Measurements from ENCODE around the gene NTHL1. TPM values are rescaled to one million over a fixed set of nuclear protein-coding genes. Genes with fewer than 3 reads are reported as not detected.

The NTHL1 gene
- total RNA-seq, 1 donor from 2014 or later, result 22.6 TPM

GRCh38 chr16:2032285-2033056 is 15.2 kb downstream of the NTHL1 start:
- no peak for DNase-seq (ENCODE audit: extremely low read depth, low read depth, low spot score)

GRCh38 chr16:2031081-2031577 is 16.5 kb downstream of the NTHL1 start:
- no peak for DNase-seq (ENCODE audit: extremely low read depth, low read depth, low spot score)

- DNase-seq (ENCODE audit: extremely low read depth, low read depth, low spot score), result no peak
These were observed 17.6 kb downstream of the NTHL1 start for GRCh38 chr16:2030036-2030435.

DNA sequence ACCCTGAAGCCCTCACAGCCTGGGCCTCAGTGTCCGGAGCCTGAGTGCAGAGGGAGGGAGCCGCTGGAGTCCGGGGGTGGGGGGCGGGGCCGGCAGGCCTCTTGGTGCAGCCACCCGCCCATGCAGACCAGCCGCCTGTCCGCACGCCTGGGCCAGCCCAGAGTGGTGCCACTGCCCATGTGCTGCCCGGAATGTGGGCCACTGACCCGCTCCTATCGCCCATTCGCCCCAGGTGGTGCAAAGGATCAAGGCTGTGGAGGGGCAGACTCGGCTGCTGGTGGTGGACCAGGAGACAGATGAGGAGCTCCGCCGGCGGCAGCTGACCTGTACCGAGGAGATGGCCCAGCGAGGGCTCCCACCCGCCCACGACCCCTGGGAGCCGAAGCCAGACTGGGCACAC is 18.3 kb downstream of the NTHL1 start:
- no peak for DNase-seq (ENCODE audit: extremely low read depth, low read depth, low spot score)

DNA sequence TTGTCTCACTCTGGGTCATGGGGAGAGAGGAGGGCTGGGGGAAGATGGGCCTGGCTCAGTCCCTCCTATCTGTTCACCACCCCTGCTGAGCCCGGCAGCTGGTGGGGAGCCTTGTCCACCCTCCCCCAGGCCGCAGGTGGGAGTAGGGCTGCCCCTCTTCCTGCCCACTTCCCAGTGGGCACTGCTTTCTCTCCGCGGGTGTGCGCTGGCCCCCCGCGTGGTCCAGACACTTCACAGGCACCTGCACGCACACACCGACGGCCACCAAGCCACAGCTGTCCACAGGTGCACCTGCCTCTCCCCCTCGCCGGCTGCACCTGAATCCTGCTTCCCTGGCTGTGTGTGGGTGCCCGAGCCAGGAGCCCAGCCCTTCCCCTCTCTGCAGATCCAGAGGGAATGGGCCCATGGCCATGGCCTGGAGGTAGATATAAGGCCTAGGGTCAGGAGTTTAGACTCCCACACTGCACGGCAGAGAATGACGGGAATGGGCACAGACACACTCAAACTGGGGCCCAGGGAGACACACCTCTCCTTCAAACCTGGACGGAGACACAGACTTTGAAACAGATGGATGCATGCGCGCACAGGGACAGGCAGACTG is 18.9 kb downstream of the NTHL1 start:
- no peak for DNase-seq (ENCODE audit: extremely low read depth, low read depth, low spot score)

DNA sequence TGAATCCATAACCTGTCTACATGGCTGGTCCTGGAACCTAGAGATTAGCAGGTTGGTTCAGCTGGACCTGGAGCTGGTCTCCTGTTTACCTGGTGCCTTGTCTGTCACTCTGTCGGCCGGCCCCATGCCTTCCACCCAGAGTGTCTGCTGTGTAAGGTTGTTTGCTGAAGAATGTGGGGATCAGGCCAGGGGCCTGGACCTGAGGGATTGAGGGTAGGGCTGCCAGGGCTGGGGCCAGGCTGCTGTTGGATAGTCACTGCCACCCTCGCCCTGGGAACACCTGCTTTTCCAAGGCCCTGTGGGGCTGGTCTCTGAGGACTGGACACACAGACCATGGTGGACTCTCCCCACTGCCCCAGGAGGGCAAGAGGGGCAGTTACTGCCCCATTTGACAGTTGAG is 19.5 kb downstream of the NTHL1 start:
- DNase-seq (ENCODE audit: extremely low read depth, low read depth, low spot score), result no peak

DNA sequence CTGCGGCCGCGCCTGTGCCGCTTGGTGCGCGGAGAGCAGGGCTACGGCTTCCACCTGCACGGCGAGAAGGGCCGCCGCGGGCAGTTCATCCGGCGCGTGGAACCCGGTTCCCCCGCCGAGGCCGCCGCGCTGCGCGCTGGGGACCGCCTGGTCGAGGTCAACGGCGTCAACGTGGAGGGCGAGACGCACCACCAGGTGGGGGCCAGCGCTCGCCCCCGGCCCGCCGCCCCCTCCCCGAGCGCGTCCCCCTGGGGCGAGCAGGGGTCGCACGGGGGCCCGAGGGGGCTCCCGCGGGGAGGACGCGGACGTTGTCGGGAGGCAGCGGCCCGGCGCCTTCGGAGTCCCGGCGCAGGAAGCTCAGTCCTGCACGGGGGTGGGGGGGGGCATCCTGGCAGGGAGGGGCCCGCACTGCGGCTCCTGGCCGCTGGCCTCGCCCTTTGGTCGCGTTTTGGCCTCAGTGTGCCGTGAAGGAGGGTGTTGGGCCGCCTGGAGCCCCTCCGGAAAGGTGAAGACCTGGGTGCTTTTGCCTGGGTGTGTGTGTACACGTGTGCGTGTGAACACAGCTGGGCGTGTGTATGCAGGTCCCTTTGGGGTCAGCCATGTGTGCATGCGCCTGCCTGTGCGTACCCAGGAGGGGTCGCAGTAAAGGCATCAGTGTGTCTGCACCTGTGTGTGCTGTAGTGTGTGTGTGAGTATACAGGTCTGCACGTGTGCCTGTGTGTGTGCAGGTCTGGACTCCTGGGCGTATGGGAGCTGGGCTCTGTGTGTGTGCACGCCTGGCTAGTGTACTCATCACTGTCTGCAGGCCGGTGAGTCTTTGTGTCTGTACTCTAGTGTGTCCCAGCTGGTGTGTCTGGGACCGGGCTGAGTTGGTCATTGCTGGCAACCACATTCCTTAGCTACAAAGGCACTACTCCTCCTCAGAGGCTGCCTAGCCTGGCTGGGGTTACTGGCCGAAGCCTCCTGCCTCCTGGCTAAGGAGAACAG is 20.3 kb downstream of the NTHL1 start:
- no peak for DNase-seq (ENCODE audit: extremely low read depth, low read depth, low spot score)

GRCh38 chr16:2026461-2027023 is 21.1 kb downstream of the NTHL1 start, which contains the start of gene NHERF2:
Gene NHERF2, plus strand, starts transcription at chr16:2026902. Its CDS starts 104 bp downstream, at chr16:2027006.
- no peak for DNase-seq (ENCODE audit: extremely low read depth, low read depth, low spot score)

GRCh38 chr16:2025878-2026460 is 21.7 kb downstream of the NTHL1 start:
- no peak for DNase-seq (ENCODE audit: extremely low read depth, low read depth, low spot score)

DNA sequence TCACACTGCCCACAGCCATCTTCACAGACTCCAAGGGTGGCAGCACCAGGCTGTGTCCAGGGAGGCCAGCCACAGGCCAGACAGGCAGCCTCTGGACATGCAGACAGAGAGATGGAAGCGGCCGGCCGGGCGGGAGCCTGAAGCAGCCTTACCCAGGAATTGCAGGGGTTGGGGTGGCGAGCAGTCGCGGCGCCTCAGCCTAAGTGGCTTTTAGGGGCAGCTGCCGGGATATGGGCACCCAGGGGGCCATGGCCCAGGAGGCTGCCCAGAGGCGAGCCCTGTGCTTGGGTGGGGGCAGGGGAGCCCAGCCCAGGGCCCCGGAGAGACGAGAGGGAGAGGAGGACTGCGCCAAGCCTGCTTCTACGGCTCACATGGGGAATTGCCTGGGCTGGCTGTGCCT is 22.4 kb downstream of the NTHL1 start:
- no peak for DNase-seq (ENCODE audit: extremely low read depth, low read depth, low spot score)

- DNase-seq (ENCODE audit: extremely low read depth, low read depth, low spot score), result no peak
These were observed 23.6 kb downstream of the NTHL1 start for GRCh38 chr16:2024032-2024420.

- DNase-seq (ENCODE audit: extremely low read depth, low read depth, low spot score), result no peak
These were observed 24.3 kb downstream of the NTHL1 start for GRCh38 chr16:2023092-2024031.

DNA sequence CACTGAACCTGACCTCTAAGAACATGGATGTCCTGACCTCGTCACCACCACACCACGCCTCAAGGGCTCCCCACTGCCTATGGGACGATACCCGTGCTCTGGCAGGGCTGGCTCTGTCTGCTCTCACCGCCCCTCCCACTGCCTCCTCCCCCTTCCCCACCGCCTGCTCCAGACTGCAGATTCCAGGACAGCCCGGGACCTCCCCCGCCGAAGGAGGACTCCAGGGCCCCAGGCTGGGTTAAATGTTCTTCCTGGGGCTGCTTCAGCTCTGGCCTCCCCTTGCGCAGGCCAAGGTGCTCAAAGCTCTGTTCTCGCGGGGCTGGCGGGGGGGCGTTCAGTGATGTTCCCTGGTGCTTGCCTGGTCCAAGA is 24.9 kb downstream of the NTHL1 start:
- DNase-seq (ENCODE audit: extremely low read depth, low read depth, low spot score), result no peak

- no peak for DNase-seq (ENCODE audit: extremely low read depth, low read depth, low spot score)
These were observed 27.5 kb downstream of the NTHL1 start for GRCh38 chr16:2019921-2020831.

DNA sequence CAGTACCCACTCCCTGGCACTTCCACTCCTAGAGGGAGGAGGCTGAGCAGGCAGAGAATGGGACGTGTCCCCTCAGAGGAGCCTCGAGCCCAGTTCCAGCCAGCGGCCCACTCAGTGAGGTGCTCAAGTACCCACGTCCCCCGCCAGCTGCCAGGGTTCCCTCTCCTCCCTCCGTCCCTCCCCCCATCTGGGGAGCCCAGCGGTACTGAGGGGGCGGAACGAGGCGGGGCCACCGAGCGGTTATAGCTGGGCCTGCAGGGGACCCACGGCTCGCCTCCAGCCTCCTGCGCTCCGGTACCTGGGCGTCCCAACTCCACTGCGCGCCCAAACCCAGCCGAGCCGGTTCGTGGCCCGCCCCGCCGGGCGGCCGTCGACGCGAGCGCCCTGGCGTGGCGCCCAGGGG is 28.1 kb downstream of the NTHL1 start, which contains the start of gene NPW:
Gene NPW, plus strand, starts transcription at position 268 of the 403 bp plus-strand sequence.
- DNase-seq (ENCODE audit: extremely low read depth, low read depth, low spot score), result no peak

DNA sequence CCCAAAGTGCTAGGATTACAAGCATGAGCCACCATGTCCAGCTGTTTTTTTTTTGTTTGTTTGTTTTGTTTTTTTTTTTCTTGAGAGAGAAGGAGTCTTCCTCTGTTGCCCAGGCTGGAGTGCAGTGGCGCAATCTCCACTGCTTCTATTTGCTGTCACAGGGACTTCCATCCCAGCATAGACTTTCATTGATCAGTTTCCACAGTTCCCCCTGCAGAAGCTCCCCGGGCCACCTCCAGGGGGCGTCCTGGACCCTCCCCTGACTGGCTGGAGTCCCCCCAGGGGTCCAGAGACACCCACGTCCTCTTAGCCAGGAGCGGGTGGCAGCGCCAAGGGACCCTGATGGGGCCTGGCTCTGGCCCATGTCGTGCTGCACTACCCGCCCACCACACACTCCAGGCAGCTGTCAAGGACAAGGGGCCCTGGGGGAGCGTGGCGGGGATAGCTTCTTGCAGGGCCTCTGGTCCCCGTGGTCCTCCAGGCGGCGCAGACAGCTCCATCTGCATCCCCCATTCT is 31.2 kb downstream of the NTHL1 start:
- no peak for DNase-seq (ENCODE audit: extremely low read depth, low read depth, low spot score)

DNA sequence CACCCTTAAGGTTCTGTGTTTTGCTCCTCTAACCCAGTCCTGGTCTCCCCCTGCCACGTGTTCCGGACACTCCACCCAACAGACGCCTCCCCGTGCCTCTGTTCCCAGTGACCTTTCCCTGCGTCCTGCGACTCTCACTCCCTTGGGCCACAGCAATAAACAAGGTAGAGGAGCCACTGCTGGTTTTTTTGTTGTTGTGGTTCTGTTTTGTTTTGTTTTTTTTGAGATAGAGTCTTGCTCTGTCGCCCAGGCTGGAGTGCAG is 31.8 kb downstream of the NTHL1 start:
- DNase-seq (ENCODE audit: extremely low read depth, low read depth, low spot score), result no peak

Data from glomerular endothelial cell (primary cell).